ENCODE data around the gene TXNRD3.
"Not testable (repeated sequence)": the region's sequence is repeated elsewhere in the genome, so short reads cannot be mapped to it uniquely, and the experiment has no call there.

GRCh38 chr3:126595479-126595878 is 59.4 kb downstream of the TXNRD3 start:
- TF ChIP-seq POLR2A, CTCF (IDR thresholded peaks at IDR 0.05): not testable (repeated sequence)

Measured in breast epithelium (tissue), 3 donors.